GM12873 (cell line): Measurements from ENCODE around the gene LPGAT1.

Experiments used
- CTCF ChIP-seq: IDR thresholded peaks from 2 replicates; pipeline ENCODE4 v1.5.1; 2012; ENCODE audit warnings: low read depth, mild to moderate bottlenecking, moderate library complexity, low read length, control low read depth; ENCODE audit not compliant: insufficient read depth; ENCODE audit errors: missing control alignments

Gene LPGAT1

GRCh38 chr1:211811126-211811525 lies 19.4 kb downstream of the LPGAT1 start:
- TF ChIP-seq CTCF, result no peak

- no peak for TF ChIP-seq CTCF
These were observed 22.1 kb downstream of the LPGAT1 start for GRCh38 chr1:211808475-211808874.

GRCh38 chr1:211804915-211805314 lies 25.6 kb downstream of the LPGAT1 start:
- TF ChIP-seq CTCF, result no peak

- no peak for TF ChIP-seq CTCF
These were observed 29.5 kb downstream of the LPGAT1 start for GRCh38 chr1:211800925-211801607.

- TF ChIP-seq CTCF, result no peak
These were observed 32.6 kb downstream of the LPGAT1 start for GRCh38 chr1:211797994-211798393.

- TF ChIP-seq CTCF, result no peak
These were observed 38.6 kb downstream of the LPGAT1 start for GRCh38 chr1:211791979-211792378.

- no peak for TF ChIP-seq CTCF
These were observed 40.7 kb downstream of the LPGAT1 start for GRCh38 chr1:211789641-211790464.
